Panc1 (cell line): Measurements from ENCODE around the gene EHD3. TPM values are rescaled to one million over a fixed set of nuclear protein-coding genes. Genes with fewer than 3 reads are reported as not detected.

Source experiments
- ATAC-seq: fragments of 200-7000 bp; cut with Tn5 transposase; 2 replicates; pipeline ENCODE4 v1.9.1; 2020; ENCODE audit warnings: mild to moderate bottlenecking, moderate library complexity
- BruUV-seq: library from RNA; stranded (reverse); fragments of 400-500 nt; replicated peaks from 2 replicates; lab custom pipeline; 2021; lab: Mats Ljungman, UMichigan
- CTCF ChIA-PET: fragments of 300-600 bp; sonication (Branson Sonifier 250); formaldehyde crosslinking; loops from one replicate; lab custom pipeline; 2022; ENCODE audit warnings: antibody characterized with exemption; lab: Charles Lee
- POLR2A ChIA-PET: fragments of 300-600 bp; sonication (Branson Sonifier 250); formaldehyde crosslinking; loops from one replicate; lab custom pipeline; 2022; ENCODE audit warnings: antibody characterized with exemption; lab: Charles Lee
- DNase-seq: peaks from one replicate; pipeline ENCODE4 v3.0.0-alpha.2; 2010; ENCODE audit warnings: low read depth, low spot score
- H3K27ac ChIP-seq: 2 replicates; pipeline ENCODE4 v1.5.1; 2011; ENCODE audit warnings: mild to moderate bottlenecking, low read length, inconsistent platforms
- H3K27me3 ChIP-seq: fragments of 200-500 bp; sonication (Bioruptor generic); 2 replicates; pipeline ENCODE4 v1.6.0; 2014; ENCODE audit warnings: low read length, inconsistent platforms; ENCODE audit not compliant: control insufficient read depth, insufficient read depth
- H3K36me3 ChIP-seq: fragments of 200-500 bp; sonication (Bioruptor generic); 2 replicates; pipeline ENCODE4 v1.5.1; 2014; ENCODE audit warnings: inconsistent platforms, mild to moderate bottlenecking, low read length, moderate library complexity; ENCODE audit not compliant: control insufficient read depth, insufficient read depth
- H3K4me1 ChIP-seq: 2 replicates; pipeline ENCODE4 v1.5.1; 2011; ENCODE audit warnings: inconsistent platforms, mild to moderate bottlenecking, low read length, moderate library complexity; ENCODE audit not compliant: control insufficient read depth, insufficient read depth
- H3K4me3 ChIP-seq, 2 experiments: 2 replicates each; pipeline ENCODE4 v1.5.1; 2011 to 2012; ENCODE audit warnings: low read depth in 2 of 2, low read length in 2 of 2, mild to moderate bottlenecking in 2 of 2, inconsistent platforms in 1 of 2, moderate library complexity in 1 of 2
- H3K9me3 ChIP-seq: fragments of 200-500 bp; sonication (Bioruptor generic); 2 replicates; pipeline ENCODE4 v1.5.1; 2014; ENCODE audit warnings: low read depth, mild to moderate bottlenecking, inconsistent platforms, low read length, moderate library complexity; ENCODE audit not compliant: control insufficient read depth, insufficient read depth
- CTCF ChIP-seq: fragments of 450-650 bp; IDR thresholded peaks from 2 replicates; pipeline ENCODE4 v1.5.1; 2017; ENCODE audit warnings: mild to moderate bottlenecking
- POLR2AphosphoS5 ChIP-seq: IDR thresholded peaks from 2 replicates; pipeline ENCODE4 v1.6.1; 2012; ENCODE audit warnings: mild to moderate bottlenecking, low read depth, low read length, moderate library complexity
- REST ChIP-seq, 2 experiments: IDR thresholded peaks; 2 replicates each; pipeline ENCODE4 v1.6.1; 2011 to 2012; ENCODE audit warnings: low read depth in 2 of 2, control low read depth in 1 of 2, low read length in 1 of 2, mild to moderate bottlenecking in 1 of 2, moderate library complexity in 1 of 2; ENCODE audit not compliant: insufficient read depth in 1 of 2
- SIN3A ChIP-seq: IDR thresholded peaks from 2 replicates; pipeline ENCODE4 v1.6.1; 2012; ENCODE audit warnings: low read depth, mild to moderate bottlenecking, low read length, moderate library complexity, borderline replicate concordance; ENCODE audit not compliant: insufficient read depth
- TCF7L2 ChIP-seq: IDR thresholded peaks from 2 replicates; pipeline ENCODE4 v1.6.1; 2011; ENCODE audit warnings: mild to moderate bottlenecking, low read depth, low read length, inconsistent platforms
- in situ Hi-C: cut with HindIII; loops from 2 replicates; pipeline ENCODE4 v1.10.0; 2016; ENCODE audit warnings: low sequenced_read_pairs, low pct_unique_long_range_greater_than_20kb
- intact Hi-C: fragments of 100-400 bp; cut with micrococcal nuclease; formaldehyde crosslinking; loops from one replicate; pipeline ENCODE4 v1.10.0; 2022; ENCODE audit not compliant: unreplicated experiment
- total RNA-seq: library from RNA; stranded (reverse); gene quantifications from one replicate; pipeline ENCODE4 v1.2.1, GENCODE V29; 2021; ENCODE audit not compliant: unreplicated experiment

Gene EHD3
- total RNA-seq, 1 experiment from 2014 or later: 2.6 TPM

GRCh38 chr2:31317396-31317795 lies 83.4 kb downstream of the EHD3 start:
- Histone ChIP-seq H3K27ac (no peak overlapping the region), H3K4me3 (no peak overlapping the region), H3K27me3 (no peaks in the 10 kb centered on the region), H3K36me3 (no peaks in the 10 kb centered on the region), H3K9me3 (no peaks in the 10 kb centered on the region), H3K4me1 (no peaks in the 10 kb centered on the region)
- no TSS peak for BruUV-seq
- POLR2A ChIA-PET: no interaction called here
- no peak for ATAC-seq
- TF ChIP-seq TCF7L2 (no peak), POLR2AphosphoS5 (no peak), CTCF (no peak), REST (IDR thresholded peaks at IDR 0.05; ENCODE audit: insufficient read depth in 1 of 2, low read depth in 2 of 2, low read length in 1 of 2) (no peak), SIN3A (no peak)
- no peak for DNase-seq
- CTCF ChIA-PET: interaction anchor here (0.5 kb wide), 1 partner anchor 237 kb away, joined by 3 read pairs; no protein-coding TSS in a partner anchor
- in situ Hi-C loops (no loop called here), intact Hi-C loops (no loop called here)

GRCh38 chr2:31318361-31319336 lies 84.7 kb downstream of the EHD3 start:
- no peaks in the 10 kb centered on the region for H3K27me3 ChIP-seq
- CTCF ChIA-PET: no interaction called here
- H3K36me3 ChIP-seq: no peaks in the 10 kb centered on the region
- TF ChIP-seq SIN3A: no peak
- no peak for TF ChIP-seq REST (IDR thresholded peaks at IDR 0.05; ENCODE audit: insufficient read depth in 1 of 2, low read depth in 2 of 2, low read length in 1 of 2)
- no peak for TF ChIP-seq POLR2AphosphoS5
- TF ChIP-seq TCF7L2: no peak
- no peak for TF ChIP-seq CTCF
- H3K27ac ChIP-seq: no peak overlapping the region
- no peak for ATAC-seq
- no peak overlapping the region for H3K4me3 ChIP-seq
- no peaks in the 10 kb centered on the region for H3K9me3 ChIP-seq
- no TSS peak for BruUV-seq
- no peaks in the 10 kb centered on the region for H3K4me1 ChIP-seq
- intact Hi-C loops: no loop called here
- POLR2A ChIA-PET: no interaction called here
- in situ Hi-C loops: no loop called here
- DNase-seq: no peak
